ENCODE results near the gene AKAP17A. TPM values are rescaled to one million over a fixed set of nuclear protein-coding genes. Genes with fewer than 3 reads are reported as not detected.

The AKAP17A gene
- total and polyA plus RNA-seq, 3 experiments from 2014 or later, result 52.1 to 74.5 (median 73.0) TPM

DNA sequence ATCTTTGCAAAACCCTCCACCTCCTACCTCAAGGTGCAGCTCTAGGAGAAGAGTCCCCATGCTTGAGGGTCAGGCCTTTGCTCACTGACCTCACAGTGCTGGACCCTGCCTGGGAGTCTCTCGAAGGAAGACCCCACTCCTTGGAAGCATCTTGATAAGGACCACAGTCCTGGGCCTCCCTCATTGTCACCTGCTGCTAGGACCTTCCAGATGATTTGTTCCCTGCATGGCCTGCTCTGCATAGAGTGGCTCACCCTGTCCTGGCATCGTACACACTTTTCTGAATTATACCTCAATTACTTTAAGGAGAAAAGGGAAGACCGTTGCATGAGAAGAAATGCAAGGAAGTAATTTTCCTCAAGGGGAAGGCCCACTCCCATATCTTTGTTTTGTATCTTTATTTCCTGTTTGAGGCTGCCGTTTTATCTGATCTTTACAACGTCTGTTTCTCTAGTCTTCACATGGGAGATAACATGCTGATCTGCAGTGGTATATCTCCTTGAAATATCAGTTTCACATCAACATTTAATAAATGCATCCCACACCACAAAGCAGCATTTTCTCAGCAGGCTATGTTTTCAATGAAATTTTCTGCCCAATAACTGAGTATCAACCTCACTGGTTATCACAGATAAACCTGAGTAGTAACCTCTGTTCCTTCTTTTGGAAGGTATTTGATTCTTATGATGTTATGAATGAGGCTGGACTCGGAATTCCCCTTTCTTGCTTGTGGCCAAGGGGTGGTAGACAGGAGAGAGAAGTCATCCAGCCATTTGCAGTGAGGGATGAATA, 15.0 kb upstream of the AKAP17A start:
- Mint-ChIP-seq H3K36me3 (no peaks in the 10 kb centered on the region), H3K27ac (no peak overlapping the region), H3K4me1 (peaks cover 15 to 18% (median 15%) of the 10 kb centered on the region in 3 donors), H3K4me3 (no peak overlapping the region), H3K9me3 (peaks cover 0 to 4% (median 0%) of the 10 kb centered on the region in 5 donors), H3K27me3 (no peaks in the 10 kb centered on the region)
- Histone ChIP-seq H3K36me3 (ENCODE audit: insufficient read depth, low read length) (no peaks in the 10 kb centered on the region), H3K9me3 (ENCODE audit: low read length) (no peaks in the 10 kb centered on the region), H3K27me3 (ENCODE audit: insufficient read depth, low read length, poor library complexity, severe bottlenecking) (no peaks in the 10 kb centered on the region), H3K27ac (ENCODE audit: low read depth, low read length) (no peak overlapping the region), H3K4me3 (ENCODE audit: low read length) (peak overlapping the region; percentile 7), H3K4me1 (ENCODE audit: insufficient read depth, low read length) (peaks cover 47% of the 10 kb centered on the region)
- DNase-seq, result peak in 2 of 5 donors; percentile 31 to 43
- ChIA-PET CTCF (no interaction called here), POLR2A (no interaction called here)

- Mint-ChIP-seq H3K9me3 (peaks cover 0 to 4% (median 0%) of the 10 kb centered on the region in 5 donors), H3K4me1 (peaks cover 16 to 20% (median 19%) of the 10 kb centered on the region in 3 donors), H3K36me3 (no peaks in the 10 kb centered on the region), H3K27me3 (no peaks in the 10 kb centered on the region), H3K4me3 (no peak overlapping the region), H3K27ac (no peak overlapping the region)
- no peak overlapping the region for H3K27ac ChIP-seq (ENCODE audit: low read depth, low read length)
- no peak for DNase-seq
- CTCF ChIA-PET, result no interaction called here
- peaks cover 52% of the 10 kb centered on the region for H3K4me1 ChIP-seq (ENCODE audit: insufficient read depth, low read length)
- POLR2A ChIA-PET, result no interaction called here
- H3K9me3 ChIP-seq (ENCODE audit: low read length), result no peaks in the 10 kb centered on the region
- no peak overlapping the region for H3K4me3 ChIP-seq (ENCODE audit: low read length)
- no peaks in the 10 kb centered on the region for H3K27me3 ChIP-seq (ENCODE audit: insufficient read depth, low read length, poor library complexity, severe bottlenecking)
- H3K36me3 ChIP-seq (ENCODE audit: insufficient read depth, low read length), result no peaks in the 10 kb centered on the region
These were observed 13.6 kb upstream of the AKAP17A start for GRCh38 chrX:1577845-1578244.

DNA sequence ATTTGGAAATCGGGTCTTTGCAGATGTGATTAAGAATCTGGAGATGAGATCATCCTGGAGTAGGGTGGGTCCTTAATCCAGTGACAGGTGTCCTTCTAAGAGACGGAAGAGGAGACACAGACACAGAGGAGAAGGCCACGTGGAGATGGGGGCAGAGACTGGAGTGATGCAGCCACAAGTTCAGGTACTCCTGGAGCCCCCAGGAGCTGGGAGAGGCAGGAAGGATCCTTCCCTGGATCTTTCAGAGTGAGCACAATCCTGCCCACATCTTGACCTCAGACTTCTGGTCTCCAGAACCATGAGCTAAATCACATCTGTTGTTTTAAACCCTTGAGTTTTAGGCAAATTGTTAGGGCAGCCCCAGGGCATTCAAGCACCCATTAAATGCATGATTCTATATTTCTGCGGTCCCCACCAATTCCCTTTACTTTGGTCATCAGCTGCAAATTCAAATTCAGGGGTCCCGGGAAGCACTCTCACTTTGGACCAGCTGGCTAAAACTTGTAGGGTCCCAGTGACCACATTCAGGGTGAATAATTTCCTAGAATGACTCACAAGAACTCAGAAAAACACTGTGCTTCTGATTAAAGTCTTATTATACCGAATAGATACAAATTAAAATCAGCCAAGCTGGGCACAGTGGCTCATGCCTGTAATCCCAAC, 12.8 kb upstream of the AKAP17A start:
- Mint-ChIP-seq H3K4me1 (peaks cover 24 to 27% (median 25%) of the 10 kb centered on the region in 3 donors), H3K27me3 (peaks cover 0 to 2% of the 10 kb centered on the region in 2 donors), H3K27ac (peak overlapping the region in 3 of 8 donors; percentile 14 to 56 (median 46)), H3K4me3 (no peak overlapping the region), H3K9me3 (peaks cover 0 to 4% (median 0%) of the 10 kb centered on the region in 5 donors), H3K36me3 (no peaks in the 10 kb centered on the region)
- Histone ChIP-seq H3K27me3 (ENCODE audit: insufficient read depth, low read length, poor library complexity, severe bottlenecking) (no peaks in the 10 kb centered on the region), H3K4me3 (ENCODE audit: low read length) (no peak overlapping the region), H3K27ac (ENCODE audit: low read depth, low read length) (no peak overlapping the region), H3K9me3 (ENCODE audit: low read length) (no peaks in the 10 kb centered on the region), H3K4me1 (ENCODE audit: insufficient read depth, low read length) (peaks cover 57% of the 10 kb centered on the region), H3K36me3 (ENCODE audit: insufficient read depth, low read length) (no peaks in the 10 kb centered on the region)
- ChIA-PET POLR2A (no interaction called here), CTCF (no interaction called here)
- DNase-seq, result no peak

DNA sequence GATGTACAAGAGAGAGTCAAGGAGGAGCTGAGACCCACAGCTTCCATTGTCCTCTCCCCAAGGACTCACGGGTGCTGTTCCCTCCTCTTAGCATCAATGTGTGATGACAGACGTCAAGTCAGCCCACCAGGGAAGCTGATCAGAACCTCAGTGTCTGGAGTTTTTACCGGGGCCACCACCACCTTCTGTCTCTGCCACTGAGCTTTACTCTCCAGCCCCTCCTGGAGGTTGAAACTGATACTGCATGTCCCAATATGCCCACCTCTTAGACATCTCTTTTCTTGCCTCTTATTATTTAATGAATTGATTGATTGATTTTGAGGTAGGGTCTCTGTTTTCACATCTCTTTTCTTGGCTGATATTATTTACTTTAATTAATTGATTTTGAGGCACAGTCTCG, 10.3 kb upstream of the AKAP17A start:
- peaks cover 0 to 2% of the 10 kb centered on the region in 2 donors for H3K27me3 Mint-ChIP-seq
- H3K27me3 ChIP-seq (ENCODE audit: insufficient read depth, low read length, poor library complexity, severe bottlenecking), result no peaks in the 10 kb centered on the region
- POLR2A ChIA-PET, result no interaction called here
- CTCF ChIA-PET, result no interaction called here
- H3K27ac ChIP-seq (ENCODE audit: low read depth, low read length), result no peak overlapping the region
- H3K4me1 Mint-ChIP-seq, result peaks cover 25 to 31% (median 27%) of the 10 kb centered on the region in 3 donors
- peak; percentile 59 to 78 (median 67) for DNase-seq
- no peaks in the 10 kb centered on the region for H3K36me3 Mint-ChIP-seq
- H3K4me1 ChIP-seq (ENCODE audit: insufficient read depth, low read length), result peaks cover 50% of the 10 kb centered on the region
- H3K9me3 ChIP-seq (ENCODE audit: low read length), result no peaks in the 10 kb centered on the region
- H3K27ac Mint-ChIP-seq, result peak overlapping the region in 5 of 8 donors; percentile 52 to 93 (median 63)
- H3K9me3 Mint-ChIP-seq, result peaks cover 0 to 4% (median 0%) of the 10 kb centered on the region in 5 donors
- H3K4me3 Mint-ChIP-seq, result peak overlapping the region in 1 of 7 donors; percentile 43
- H3K36me3 ChIP-seq (ENCODE audit: insufficient read depth, low read length), result no peaks in the 10 kb centered on the region
- H3K4me3 ChIP-seq (ENCODE audit: low read length), result no peak overlapping the region

GRCh38 chrX:1582686-1583437, 8.5 kb upstream of the AKAP17A start:
- H3K27ac ChIP-seq (ENCODE audit: low read depth, low read length), result no peak overlapping the region
- peak in 2 of 5 donors; percentile 34 to 77 for DNase-seq
- Mint-ChIP-seq H3K4me1 (peaks cover 27 to 35% (median 31%) of the 10 kb centered on the region in 3 donors), H3K27me3 (peaks cover 0 to 2% of the 10 kb centered on the region in 2 donors), H3K9me3 (peaks cover 0 to 4% (median 0%) of the 10 kb centered on the region in 5 donors), H3K4me3 (peak overlapping the region in 5 of 7 donors; percentile 1 to 66 (median 59)), H3K27ac (peak overlapping the region; percentile 11 to 94 (median 78)), H3K36me3 (no peaks in the 10 kb centered on the region)
- H3K9me3 ChIP-seq (ENCODE audit: low read length), result no peaks in the 10 kb centered on the region
- no peaks in the 10 kb centered on the region for H3K36me3 ChIP-seq (ENCODE audit: insufficient read depth, low read length)
- no peak overlapping the region for H3K4me3 ChIP-seq (ENCODE audit: low read length)
- CTCF ChIA-PET, result no interaction called here
- peaks cover 36% of the 10 kb centered on the region for H3K4me1 ChIP-seq (ENCODE audit: insufficient read depth, low read length)
- POLR2A ChIA-PET, result no interaction called here
- H3K27me3 ChIP-seq (ENCODE audit: insufficient read depth, low read length, poor library complexity, severe bottlenecking), result no peaks in the 10 kb centered on the region

- no peaks in the 10 kb centered on the region for H3K9me3 ChIP-seq (ENCODE audit: low read length)
- peaks cover 22% of the 10 kb centered on the region for H3K4me1 ChIP-seq (ENCODE audit: insufficient read depth, low read length)
- POLR2A ChIA-PET, result no interaction called here
- CTCF ChIA-PET, result no interaction called here
- DNase-seq, result no peak
- peaks cover 27 to 32% (median 31%) of the 10 kb centered on the region in 3 donors for H3K4me1 Mint-ChIP-seq
- no peak overlapping the region for H3K4me3 ChIP-seq (ENCODE audit: low read length)
- no peaks in the 10 kb centered on the region for H3K27me3 ChIP-seq (ENCODE audit: insufficient read depth, low read length, poor library complexity, severe bottlenecking)
- H3K9me3 Mint-ChIP-seq, result peaks cover 0 to 4% (median 0%) of the 10 kb centered on the region in 5 donors
- H3K27me3 Mint-ChIP-seq, result peaks cover 0 to 2% of the 10 kb centered on the region in 2 donors
- no peak overlapping the region for H3K27ac ChIP-seq (ENCODE audit: low read depth, low read length)
- no peaks in the 10 kb centered on the region for H3K36me3 Mint-ChIP-seq
- no peaks in the 10 kb centered on the region for H3K36me3 ChIP-seq (ENCODE audit: insufficient read depth, low read length)
- no peak overlapping the region for H3K4me3 Mint-ChIP-seq
- no peak overlapping the region for H3K27ac Mint-ChIP-seq
These were observed 7.0 kb upstream of the AKAP17A start for GRCh38 chrX:1584237-1585011.

DNA sequence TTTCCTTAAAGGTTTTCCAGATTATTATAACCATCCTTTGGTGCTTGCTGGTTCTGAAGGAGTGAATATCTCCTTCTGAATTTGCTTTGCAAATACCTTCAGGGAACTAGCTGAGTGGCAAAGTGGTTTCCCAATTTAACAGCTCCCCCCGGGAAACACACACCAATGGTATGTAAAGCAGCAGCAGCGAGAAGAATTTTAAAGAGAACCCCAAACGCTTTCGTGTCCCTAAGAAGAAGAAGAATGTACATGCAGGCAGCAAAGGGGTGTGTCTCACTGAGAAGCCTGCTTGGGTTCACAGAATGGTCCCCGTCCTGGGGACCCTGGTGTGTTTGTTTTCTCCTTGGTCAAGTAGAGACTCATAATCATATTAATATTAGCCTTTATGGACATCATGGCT, 4.2 kb upstream of the AKAP17A start:
- Mint-ChIP-seq H3K27me3 (peaks cover 0 to 5% of the 10 kb centered on the region in 2 donors), H3K4me1 (peaks cover 15 to 31% (median 17%) of the 10 kb centered on the region in 3 donors), H3K9me3 (no peaks in the 10 kb centered on the region), H3K36me3 (peaks cover 0 to 4% (median 0%) of the 10 kb centered on the region in 3 donors), H3K27ac (peak overlapping the region in 4 of 8 donors; percentile 17 to 84 (median 40)), H3K4me3 (no peak overlapping the region)
- CTCF ChIA-PET, result no interaction called here
- Histone ChIP-seq H3K4me3 (ENCODE audit: low read length) (no peak overlapping the region), H3K36me3 (ENCODE audit: insufficient read depth, low read length) (no peaks in the 10 kb centered on the region), H3K27ac (ENCODE audit: low read depth, low read length) (no peak overlapping the region), H3K4me1 (ENCODE audit: insufficient read depth, low read length) (peaks cover 13% of the 10 kb centered on the region), H3K27me3 (ENCODE audit: insufficient read depth, low read length, poor library complexity, severe bottlenecking) (no peaks in the 10 kb centered on the region), H3K9me3 (ENCODE audit: low read length) (no peaks in the 10 kb centered on the region)
- POLR2A ChIA-PET, result no interaction called here
- no peak for DNase-seq

Data from CD8-positive, alpha-beta memory T cell (primary cell).